Measurements from ENCODE around the gene CTPS1. TPM values are rescaled to one million over a fixed set of nuclear protein-coding genes. Genes with fewer than 3 reads are reported as not detected.

CTPS1 gene
- total and polyA plus RNA-seq, 2 of the 13 experiments (the other 11 are each of a cell fraction or from before 2014, with no cell fraction given) = 9.6 to 42.8 TPM

- peak; percentile 22; the same call in 1 of the 2 replicates for TF ChIP-seq ATF2 (CRISPR knock-in tag; IDR thresholded peaks at IDR 0.05)
- no peak for TF ChIP-seq JUND (CRISPR knock-in tag; IDR thresholded peaks at IDR 0.05)
- TF ChIP-seq, protein P1, sequence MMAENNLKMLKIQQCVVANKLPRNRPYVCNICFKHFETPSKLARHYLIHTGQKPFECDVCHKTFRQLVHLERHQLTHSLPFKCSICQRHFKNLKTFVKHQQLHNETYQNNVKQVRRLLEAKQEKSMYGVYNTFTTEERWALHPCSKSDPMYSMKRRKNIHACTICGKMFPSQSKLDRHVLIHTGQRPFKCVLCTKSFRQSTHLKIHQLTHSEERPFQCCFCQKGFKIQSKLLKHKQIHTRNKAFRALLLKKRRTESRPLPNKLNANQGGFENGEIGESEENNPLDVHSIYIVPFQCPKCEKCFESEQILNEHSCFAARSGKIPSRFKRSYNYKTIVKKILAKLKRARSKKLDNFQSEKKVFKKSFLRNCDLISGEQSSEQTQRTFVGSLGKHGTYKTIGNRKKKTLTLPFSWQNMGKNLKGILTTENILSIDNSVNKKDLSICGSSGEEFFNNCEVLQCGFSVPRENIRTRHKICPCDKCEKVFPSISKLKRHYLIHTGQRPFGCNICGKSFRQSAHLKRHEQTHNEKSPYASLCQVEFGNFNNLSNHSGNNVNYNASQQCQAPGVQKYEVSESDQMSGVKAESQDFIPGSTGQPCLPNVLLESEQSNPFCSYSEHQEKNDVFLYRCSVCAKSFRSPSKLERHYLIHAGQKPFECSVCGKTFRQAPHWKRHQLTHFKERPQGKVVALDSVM (CRISPR knock-in tag; IDR thresholded peaks at IDR 0.05) = no peak
- TF ChIP-seq ZFP36L1 (CRISPR knock-in tag; IDR thresholded peaks at IDR 0.05) = no peak
- TF ChIP-seq, protein P2, sequence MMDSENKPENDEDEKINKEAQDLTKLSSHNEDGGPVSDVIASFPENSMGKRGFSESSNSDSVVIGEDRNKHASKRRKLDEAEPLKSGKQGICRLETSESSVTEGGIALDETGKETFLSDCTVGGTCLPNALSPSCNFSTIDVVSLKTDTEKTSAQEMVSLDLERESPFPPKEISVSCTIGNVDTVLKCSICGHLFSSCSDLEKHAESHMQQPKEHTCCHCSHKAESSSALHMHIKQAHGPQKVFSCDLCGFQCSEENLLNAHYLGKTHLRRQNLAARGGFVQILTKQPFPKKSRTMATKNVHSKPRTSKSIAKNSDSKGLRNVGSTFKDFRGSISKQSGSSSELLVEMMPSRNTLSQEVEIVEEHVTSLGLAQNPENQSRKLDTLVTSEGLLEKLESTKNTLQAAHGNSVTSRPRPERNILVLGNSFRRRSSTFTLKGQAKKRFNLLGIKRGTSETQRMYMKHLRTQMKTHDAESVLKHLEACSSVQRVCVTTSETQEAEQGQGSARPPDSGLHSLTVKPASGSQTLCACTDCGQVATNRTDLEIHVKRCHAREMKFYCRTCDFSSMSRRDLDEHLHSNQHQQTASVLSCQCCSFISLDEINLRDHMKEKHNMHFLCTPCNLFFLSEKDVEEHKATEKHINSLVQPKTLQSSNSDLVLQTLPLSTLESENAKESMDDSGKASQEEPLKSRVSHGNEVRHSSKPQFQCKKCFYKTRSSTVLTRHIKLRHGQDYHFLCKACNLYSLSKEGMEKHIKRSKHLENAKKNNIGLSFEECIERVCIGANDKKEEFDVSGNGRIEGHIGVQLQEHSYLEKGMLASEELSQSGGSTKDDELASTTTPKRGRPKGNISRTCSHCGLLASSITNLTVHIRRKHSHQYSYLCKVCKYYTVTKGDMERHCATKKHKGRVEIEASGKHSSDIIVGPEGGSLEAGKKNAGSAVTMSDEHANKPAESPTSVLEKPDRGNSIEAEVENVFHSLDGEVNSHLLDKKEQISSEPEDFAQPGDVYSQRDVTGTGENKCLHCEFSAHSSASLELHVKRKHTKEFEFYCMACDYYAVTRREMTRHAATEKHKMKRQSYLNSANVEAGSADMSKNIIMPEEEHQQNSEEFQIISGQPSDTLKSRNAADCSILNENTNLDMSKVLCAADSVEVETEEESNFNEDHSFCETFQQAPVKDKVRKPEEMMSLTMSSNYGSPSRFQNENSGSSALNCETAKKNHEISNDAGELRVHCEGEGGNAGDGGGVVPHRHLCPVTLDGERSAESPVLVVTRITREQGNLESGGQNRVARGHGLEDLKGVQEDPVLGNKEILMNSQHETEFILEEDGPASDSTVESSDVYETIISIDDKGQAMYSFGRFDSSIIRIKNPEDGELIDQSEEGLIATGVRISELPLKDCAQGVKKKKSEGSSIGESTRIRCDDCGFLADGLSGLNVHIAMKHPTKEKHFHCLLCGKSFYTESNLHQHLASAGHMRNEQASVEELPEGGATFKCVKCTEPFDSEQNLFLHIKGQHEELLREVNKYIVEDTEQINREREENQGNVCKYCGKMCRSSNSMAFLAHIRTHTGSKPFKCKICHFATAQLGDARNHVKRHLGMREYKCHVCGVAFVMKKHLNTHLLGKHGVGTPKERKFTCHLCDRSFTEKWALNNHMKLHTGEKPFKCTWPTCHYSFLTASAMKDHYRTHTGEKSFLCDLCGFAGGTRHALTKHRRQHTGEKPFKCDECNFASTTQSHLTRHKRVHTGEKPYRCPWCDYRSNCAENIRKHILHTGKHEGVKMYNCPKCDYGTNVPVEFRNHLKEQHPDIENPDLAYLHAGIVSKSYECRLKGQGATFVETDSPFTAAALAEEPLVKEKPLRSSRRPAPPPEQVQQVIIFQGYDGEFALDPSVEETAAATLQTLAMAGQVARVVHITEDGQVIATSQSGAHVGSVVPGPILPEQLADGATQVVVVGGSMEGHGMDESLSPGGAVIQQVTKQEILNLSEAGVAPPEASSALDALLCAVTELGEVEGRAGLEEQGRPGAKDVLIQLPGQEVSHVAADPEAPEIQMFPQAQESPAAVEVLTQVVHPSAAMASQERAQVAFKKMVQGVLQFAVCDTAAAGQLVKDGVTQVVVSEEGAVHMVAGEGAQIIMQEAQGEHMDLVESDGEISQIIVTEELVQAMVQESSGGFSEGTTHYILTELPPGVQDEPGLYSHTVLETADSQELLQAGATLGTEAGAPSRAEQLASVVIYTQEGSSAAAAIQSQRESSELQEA (CRISPR knock-in tag; IDR thresholded peaks at IDR 0.05; ENCODE audit: not compliant biosample characterization) = no peak
- TF ChIP-seq ZNF280B (CRISPR knock-in tag; IDR thresholded peaks at IDR 0.05; ENCODE audit: borderline replicate concordance) = no peak
- TF ChIP-seq, protein P3, sequence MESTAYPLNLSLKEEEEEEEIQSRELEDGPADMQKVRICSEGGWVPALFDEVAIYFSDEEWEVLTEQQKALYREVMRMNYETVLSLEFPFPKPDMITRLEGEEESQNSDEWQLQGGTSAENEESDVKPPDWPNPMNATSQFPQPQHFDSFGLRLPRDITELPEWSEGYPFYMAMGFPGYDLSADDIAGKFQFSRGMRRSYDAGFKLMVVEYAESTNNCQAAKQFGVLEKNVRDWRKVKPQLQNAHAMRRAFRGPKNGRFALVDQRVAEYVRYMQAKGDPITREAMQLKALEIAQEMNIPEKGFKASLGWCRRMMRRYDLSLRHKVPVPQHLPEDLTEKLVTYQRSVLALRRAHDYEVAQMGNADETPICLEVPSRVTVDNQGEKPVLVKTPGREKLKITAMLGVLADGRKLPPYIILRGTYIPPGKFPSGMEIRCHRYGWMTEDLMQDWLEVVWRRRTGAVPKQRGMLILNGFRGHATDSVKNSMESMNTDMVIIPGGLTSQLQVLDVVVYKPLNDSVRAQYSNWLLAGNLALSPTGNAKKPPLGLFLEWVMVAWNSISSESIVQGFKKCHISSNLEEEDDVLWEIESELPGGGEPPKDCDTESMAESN (CRISPR knock-in tag; conservative IDR thresholded peaks at IDR 0.05) = no peak
- no peak for TF ChIP-seq SP2 (CRISPR knock-in tag; IDR thresholded peaks at IDR 0.05)
- peak; percentile 49; the same call in 1 of the 2 replicates for TF ChIP-seq PHF21A (CRISPR knock-in tag; IDR thresholded peaks at IDR 0.05)
- peak; percentile 80 for TF ChIP-seq NCOA2 (CRISPR knock-in tag; IDR thresholded peaks at IDR 0.05)
- peak; percentile 60 for TF ChIP-seq ZNF331 (CRISPR knock-in tag; IDR thresholded peaks at IDR 0.05)
- TF ChIP-seq GFI1 (CRISPR knock-in tag; IDR thresholded peaks at IDR 0.05; ENCODE audit: borderline replicate concordance) = peak; percentile 96
- no peak; the same call in 1 of the 2 replicates for TF ChIP-seq ZFP1 (CRISPR knock-in tag; IDR thresholded peaks at IDR 0.05)
Measured at GRCh38 chr1:40944841-40945430, 34.6 kb upstream of the CTPS1 start (continued).
